Mammary epithelial cell (primary cell): ENCODE data around the gene DCDC1.

Experiments used
- CTCF ChIP-seq, 2 donors: IDR thresholded peaks in 1 of 2; conservative IDR thresholded peaks in 1 of 2; 2 replicates each; pipeline ENCODE4 v1.5.1; 2011 to 2012; ENCODE audit warnings: inconsistent platforms in 2 of 2, low read length in 2 of 2, mild to moderate bottlenecking in 2 of 2, control low read depth in 1 of 2, low read depth in 1 of 2; ENCODE audit not compliant: insufficient read depth in 1 of 2; ENCODE audit errors: extremely low read depth in 1 of 2
- EZH2 ChIP-seq: IDR thresholded peaks from 2 replicates; pipeline ENCODE4 v1.6.1; 2012; ENCODE audit warnings: low read length, inconsistent platforms, borderline replicate concordance

- TF ChIP-seq CTCF (conservative IDR thresholded peaks at IDR 0.05 in 1 of 2, IDR thresholded peaks at IDR 0.05 in 1 of 2; ENCODE audit: extremely low read depth in 1 of 2, insufficient read depth in 1 of 2, low read depth in 1 of 2, low read length in 2 of 2) (no peak), EZH2 (no peak)
Observed at GRCh38 chr11:30860146-30860545, 509.4 kb downstream of the DCDC1 start.
